HG02852 (cell line): ENCODE data around the gene AUTS2.
A peak's percentile ranks its signal among the peaks of the same experiment; 100 is the strongest.

ENCODE experiments used
- ATAC-seq: cut with Tn5 transposase; IDR thresholded peaks from one replicate; pipeline ENCODE4 v1.9.1; 2021; ENCODE audit warnings: mild to moderate bottlenecking, moderate library complexity; ENCODE audit not compliant: unreplicated experiment

The AUTS2 gene

GRCh38 chr7:69919426-69920111 lies 321.3 kb downstream of the AUTS2 start:
- ATAC-seq = no peak

- ATAC-seq = no peak
These were observed 322.5 kb downstream of the AUTS2 start for GRCh38 chr7:69920797-69921196.

- ATAC-seq = peak; percentile 85
These were observed 323.9 kb downstream of the AUTS2 start for GRCh38 chr7:69922026-69922803.

GRCh38 chr7:69927461-69927860 lies 329.2 kb downstream of the AUTS2 start:
- ATAC-seq = no peak

- no peak for ATAC-seq
These were observed 330.3 kb downstream of the AUTS2 start for GRCh38 chr7:69928621-69929020.

- no peak for ATAC-seq
These were observed 331.3 kb downstream of the AUTS2 start for GRCh38 chr7:69929622-69930021.

- no peak for ATAC-seq
These were observed 333.9 kb downstream of the AUTS2 start for GRCh38 chr7:69932034-69932628.

- no peak for ATAC-seq
These were observed 336.0 kb downstream of the AUTS2 start for GRCh38 chr7:69934144-69934903.

- ATAC-seq = no peak
These were observed 336.8 kb downstream of the AUTS2 start for GRCh38 chr7:69935107-69935506.

GRCh38 chr7:69937097-69937496 lies 338.8 kb downstream of the AUTS2 start:
- ATAC-seq = no peak

- ATAC-seq = no peak
These were observed 341.0 kb downstream of the AUTS2 start for GRCh38 chr7:69939317-69939716.

GRCh38 chr7:69941077-69941651 lies 342.9 kb downstream of the AUTS2 start:
- no peak for ATAC-seq

- ATAC-seq = no peak
These were observed 344.3 kb downstream of the AUTS2 start for GRCh38 chr7:69942573-69942972.

GRCh38 chr7:69946901-69947300 lies 348.6 kb downstream of the AUTS2 start:
- no peak for ATAC-seq

- no peak for ATAC-seq
These were observed 349.7 kb downstream of the AUTS2 start for GRCh38 chr7:69947998-69948397.

GRCh38 chr7:69949122-69949521 lies 350.8 kb downstream of the AUTS2 start:
- no peak for ATAC-seq

GRCh38 chr7:69951458-69951857 lies 353.2 kb downstream of the AUTS2 start:
- no peak for ATAC-seq

GRCh38 chr7:69953136-69954067 lies 355.1 kb downstream of the AUTS2 start:
- ATAC-seq = peak; percentile 80

- ATAC-seq = no peak
These were observed 358.3 kb downstream of the AUTS2 start for GRCh38 chr7:69956541-69956940.

- ATAC-seq = no peak
These were observed 359.4 kb downstream of the AUTS2 start for GRCh38 chr7:69957661-69958060.
